GM12801 (cell line): ENCODE measurements around the gene HERPUD1.

Source experiments
- TF ChIP-seq, protein P1 (sequence below): IDR thresholded peaks from one replicate; pipeline ENCODE4 v1.5.1; 2011; ENCODE audit warnings: control low read depth; ENCODE audit not compliant: insufficient read length; ENCODE audit errors: extremely low read depth

HERPUD1 gene

DNA sequence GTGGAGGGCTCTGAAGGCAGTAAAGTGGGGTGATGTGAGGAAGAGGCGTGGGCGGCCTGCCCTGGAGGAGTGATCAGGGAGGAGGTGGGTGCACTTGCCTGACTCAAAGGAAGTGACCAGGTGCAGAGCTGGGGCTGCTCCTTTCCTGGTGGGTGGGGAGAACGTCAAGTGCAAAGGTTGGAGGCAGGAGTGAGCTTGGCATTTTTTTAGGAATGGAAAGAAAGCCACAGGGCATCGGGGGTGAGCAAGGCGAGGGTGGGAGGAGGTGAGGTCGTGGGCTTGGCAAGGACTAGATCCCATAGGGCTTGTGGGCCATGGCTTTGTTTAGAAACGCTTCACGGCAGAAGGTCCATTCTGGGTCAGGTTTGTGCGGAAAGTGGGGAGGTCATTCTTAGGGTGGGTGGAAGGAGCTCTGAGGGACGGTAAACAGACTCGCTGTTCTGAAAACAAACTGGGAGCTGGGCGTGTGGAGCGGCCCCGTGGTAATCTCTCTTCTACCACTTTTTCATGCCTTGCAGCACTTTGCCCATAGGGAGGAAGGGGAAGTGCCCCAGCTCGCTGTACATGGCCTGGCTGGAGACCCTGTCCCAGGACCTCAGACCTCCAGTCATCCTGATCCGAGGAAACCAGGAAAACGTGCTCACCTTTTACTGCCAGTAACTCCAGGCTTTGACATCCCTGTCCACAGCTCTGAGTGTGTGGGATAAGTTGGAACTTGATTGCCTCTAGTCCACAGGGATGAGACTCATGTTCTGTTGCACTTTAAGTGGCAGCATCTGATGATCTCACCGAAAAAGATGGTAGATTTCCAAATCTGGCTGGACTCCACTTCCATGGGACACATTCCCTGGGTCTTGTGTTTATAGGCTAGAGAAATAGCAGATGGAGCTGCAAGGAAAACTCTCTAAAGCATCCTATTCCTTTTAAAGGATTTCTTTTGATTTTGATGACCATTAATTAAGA lies 18.9 kb upstream of the HERPUD1 start:
- TF ChIP-seq, protein P1, sequence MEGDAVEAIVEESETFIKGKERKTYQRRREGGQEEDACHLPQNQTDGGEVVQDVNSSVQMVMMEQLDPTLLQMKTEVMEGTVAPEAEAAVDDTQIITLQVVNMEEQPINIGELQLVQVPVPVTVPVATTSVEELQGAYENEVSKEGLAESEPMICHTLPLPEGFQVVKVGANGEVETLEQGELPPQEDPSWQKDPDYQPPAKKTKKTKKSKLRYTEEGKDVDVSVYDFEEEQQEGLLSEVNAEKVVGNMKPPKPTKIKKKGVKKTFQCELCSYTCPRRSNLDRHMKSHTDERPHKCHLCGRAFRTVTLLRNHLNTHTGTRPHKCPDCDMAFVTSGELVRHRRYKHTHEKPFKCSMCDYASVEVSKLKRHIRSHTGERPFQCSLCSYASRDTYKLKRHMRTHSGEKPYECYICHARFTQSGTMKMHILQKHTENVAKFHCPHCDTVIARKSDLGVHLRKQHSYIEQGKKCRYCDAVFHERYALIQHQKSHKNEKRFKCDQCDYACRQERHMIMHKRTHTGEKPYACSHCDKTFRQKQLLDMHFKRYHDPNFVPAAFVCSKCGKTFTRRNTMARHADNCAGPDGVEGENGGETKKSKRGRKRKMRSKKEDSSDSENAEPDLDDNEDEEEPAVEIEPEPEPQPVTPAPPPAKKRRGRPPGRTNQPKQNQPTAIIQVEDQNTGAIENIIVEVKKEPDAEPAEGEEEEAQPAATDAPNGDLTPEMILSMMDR = no peak

DNA sequence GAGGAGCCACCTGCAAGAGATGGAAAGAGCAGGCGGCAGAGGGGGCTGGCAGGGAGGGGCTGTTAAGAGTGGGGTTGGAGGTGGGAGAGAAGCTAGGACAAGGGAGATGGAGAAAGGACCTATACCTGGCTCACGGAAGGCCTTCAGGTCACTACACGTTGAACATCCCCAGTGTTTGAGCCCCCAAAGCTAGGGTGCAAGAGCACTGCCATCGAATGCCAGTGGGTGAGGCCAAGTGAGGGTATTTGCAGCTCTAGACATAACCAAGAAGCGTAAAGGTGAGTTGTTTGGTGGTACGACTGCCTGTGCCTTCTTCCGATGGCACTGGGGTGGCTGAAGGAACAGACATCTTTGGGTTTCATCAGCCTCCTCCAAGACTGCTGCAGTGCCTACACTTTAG lies 17.0 kb upstream of the HERPUD1 start:
- TF ChIP-seq, protein P1 = no peak

DNA sequence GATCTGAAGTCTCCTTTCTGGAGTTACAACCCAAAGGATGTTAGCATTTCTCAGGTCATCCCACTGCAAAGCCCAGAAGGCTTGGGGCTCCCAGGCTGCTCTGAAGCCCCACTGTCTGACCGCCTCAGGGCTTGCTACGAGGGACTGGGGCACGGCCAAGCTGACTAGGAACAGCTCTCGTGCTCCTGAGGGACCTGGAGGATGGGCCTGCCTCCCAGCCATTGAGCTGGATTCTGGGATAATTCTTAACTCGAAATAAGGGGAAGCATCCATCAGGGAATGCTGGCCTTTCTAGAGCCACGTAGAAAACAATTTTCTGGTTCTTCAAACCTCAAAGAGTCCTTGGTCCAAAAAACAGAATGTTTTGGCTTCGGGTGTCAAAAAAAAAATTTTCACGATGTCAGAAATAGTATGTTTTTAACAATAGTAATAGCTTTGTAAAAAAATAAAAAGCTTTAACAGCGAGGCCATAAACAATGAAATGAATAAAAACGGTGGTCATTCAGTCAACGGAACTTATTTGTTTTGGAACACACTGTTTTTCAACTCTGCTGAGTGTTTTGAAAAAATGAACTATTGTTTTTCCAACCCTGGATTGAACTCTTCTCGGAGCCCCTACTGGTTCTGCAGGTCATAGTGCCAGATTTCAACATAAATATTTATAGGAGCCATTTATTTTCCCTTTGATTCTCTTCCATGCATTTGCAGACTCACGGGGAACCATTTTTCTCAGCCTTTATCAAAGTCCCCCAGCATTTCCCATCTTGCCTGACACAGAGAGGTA lies 16.4 kb upstream of the HERPUD1 start:
- TF ChIP-seq, protein P1 = no peak

DNA sequence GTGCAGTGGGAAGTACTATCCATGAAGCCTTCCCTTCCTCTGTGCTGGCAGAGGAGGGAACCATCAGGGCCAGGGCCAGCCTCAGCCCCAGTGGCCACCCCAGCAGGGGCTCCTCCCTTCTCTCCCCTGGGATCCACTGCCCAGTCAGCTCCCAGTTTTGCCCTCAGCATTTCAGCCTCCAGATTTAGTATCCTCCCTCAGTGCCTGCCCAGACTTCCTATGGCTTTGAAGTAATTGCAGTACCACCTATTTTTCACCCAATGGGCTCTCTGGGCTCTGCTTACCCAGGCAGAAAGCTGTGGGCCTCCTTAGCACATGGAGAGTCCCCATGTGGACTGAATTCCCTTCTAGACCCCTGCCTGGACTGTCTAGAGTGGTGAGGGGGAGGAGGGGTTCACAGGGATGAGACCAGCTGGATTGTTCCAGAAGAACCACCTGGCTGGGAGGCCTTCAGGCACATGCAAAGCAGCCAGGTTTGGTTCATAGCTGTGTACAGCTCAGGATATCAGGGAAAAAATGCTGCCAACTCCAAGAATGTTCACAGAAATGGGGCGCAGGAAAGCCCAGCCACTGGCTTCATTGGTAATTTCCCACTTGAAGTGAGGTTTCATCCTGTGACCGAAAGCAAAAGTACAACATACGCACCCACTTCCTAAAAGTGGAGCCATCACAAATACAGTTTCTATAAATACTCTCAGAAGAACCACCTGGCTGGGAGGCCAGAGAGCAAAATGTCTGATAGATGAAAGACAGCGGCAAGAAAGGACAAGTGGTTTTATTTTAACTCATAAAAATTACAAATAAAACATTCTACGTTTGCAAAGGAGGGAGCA lies 15.2 kb upstream of the HERPUD1 start:
- TF ChIP-seq, protein P1 = no peak

DNA sequence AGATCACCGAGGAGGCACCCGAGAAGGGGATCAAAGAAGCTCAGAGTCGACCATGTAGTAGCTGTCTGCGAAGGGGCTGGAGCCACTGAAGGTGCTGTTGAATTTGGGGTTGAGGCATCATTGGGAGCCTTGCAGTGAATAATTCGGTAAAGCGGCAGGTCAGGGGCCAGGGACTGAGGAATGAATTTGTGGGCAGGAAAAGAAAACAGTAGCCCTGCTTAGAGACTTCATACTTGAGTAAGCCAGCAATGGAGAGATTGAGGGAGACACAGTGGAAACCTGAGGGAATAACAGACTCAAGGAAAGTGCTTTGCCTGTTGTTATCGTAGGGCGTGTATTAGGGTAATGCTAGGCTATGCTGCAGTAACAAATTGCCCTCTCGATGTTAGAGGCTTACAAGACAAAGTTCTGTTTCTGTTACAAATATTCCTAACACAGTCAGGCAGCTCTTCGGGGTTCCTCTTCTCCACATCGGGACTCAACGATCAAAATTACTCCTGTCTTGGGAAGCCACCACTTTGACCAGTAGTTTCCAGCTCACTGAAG lies 13.4 kb upstream of the HERPUD1 start:
- TF ChIP-seq, protein P1 = no peak

DNA sequence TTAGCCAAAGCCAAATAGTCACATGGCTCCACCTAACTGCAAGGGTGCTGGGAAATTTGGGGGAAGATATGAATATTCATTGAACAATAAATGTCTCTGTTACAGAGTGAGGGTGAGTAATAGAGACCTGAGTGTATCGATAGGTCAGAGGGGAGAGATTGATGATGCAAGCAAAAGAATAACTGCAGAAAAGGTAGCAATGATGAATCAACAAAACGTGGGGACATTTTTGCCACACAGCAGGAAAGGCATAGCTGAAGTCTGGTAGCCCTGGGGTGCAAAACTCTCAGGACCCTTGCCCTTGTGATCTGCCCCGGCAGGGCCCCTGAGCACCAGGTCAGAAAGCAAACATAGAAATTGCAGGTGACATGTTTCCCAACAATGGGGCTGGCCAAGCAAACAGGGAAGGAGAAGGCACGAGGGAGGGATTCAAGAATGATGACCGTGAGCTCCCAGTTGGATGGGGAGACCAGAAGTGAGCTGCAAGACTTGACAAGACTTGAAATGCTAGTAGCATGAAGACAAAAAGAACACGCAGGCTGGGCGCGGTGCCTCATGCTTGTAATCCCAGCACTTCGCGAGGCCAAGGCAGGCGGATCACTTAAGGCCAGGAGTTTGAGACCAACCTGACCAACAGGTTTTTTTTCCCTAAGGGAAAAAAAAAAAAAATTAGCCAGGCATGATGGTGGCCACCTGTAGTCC lies 12.7 kb upstream of the HERPUD1 start:
- TF ChIP-seq, protein P1 = no peak
